Mucosa of descending colon (tissue), 3 donors: ENCODE data around the gene PLS1. TPM values are rescaled to one million over a fixed set of nuclear protein-coding genes. Genes with fewer than 3 reads are reported as not detected.
A peak's percentile ranks its signal among the peaks of the same experiment; 100 is the strongest.

Source experiments
- ATAC-seq: fragments of 200-7000 bp; cut with Tn5 transposase; one replicate; pipeline ENCODE4 v1.9.1; 2020; ENCODE audit warnings: mild to moderate bottlenecking, moderate library complexity
- DNase-seq, 3 donors: peaks; one replicate each; pipeline ENCODE4 v3.0.0-alpha.2; 2020
- H3K36me3 ChIP-seq: fragments of 200-600 bp; one replicate; pipeline ENCODE4 v1.8.0; 2021; ENCODE audit warnings: low read depth, mild to moderate bottlenecking
- H3K4me1 ChIP-seq: fragments of 200-600 bp; one replicate; pipeline ENCODE4 v1.8.0; 2021; ENCODE audit warnings: low read depth, mild to moderate bottlenecking
- H3K4me3 ChIP-seq: fragments of 200-600 bp; one replicate; pipeline ENCODE4 v1.8.0; 2021; ENCODE audit warnings: mild to moderate bottlenecking
- H3K9me3 ChIP-seq: fragments of 200-600 bp; one replicate; pipeline ENCODE4 v1.8.0; 2021; ENCODE audit warnings: mild to moderate bottlenecking
- intact Hi-C, 2 donors: fragments of 100-400 bp; cut with DNase I in 1 of 2; cut with micrococcal nuclease in 1 of 2; formaldehyde crosslinking; loops; one replicate each; pipeline versions ENCODE4 v1.11.0 to v1.11.1; 2022; cut with DNase I, micrococcal nuclease
- total RNA-seq, 3 donors: library from RNA; stranded (reverse); fragmentation: NEBNext Ultra II Directional in 2 of 3; extraction: Animal tissue kit (Norgen Biotek cat#: 25700) in 2 of 3; gene quantifications; one replicate each; pipeline versions ENCODE4 v1.2.1 to v1.2.4, GENCODE V29; 2021 to 2023
- TF ChIP-seq, protein P1 (sequence below): fragments of 200-600 bp; IDR thresholded peaks from one replicate; pipeline ENCODE4 v1.8.0; 2022; ENCODE audit warnings: antibody characterized with exemption, mild to moderate bottlenecking
- donor health status: DM: no; HTN: no; CAD: no; lungs with moderate emphysema.
- donor health status: DM: no; HTN: no; CAD: no.
- donor health status: DM: no; HTN: yes; CAD: no.

PLS1 gene
- total RNA-seq, 3 donors from 2014 or later = 235 to 448 (median 442) TPM

- no peak for DNase-seq
- ATAC-seq = peak; percentile 78
- Histone ChIP-seq H3K9me3 (no peaks in the 10 kb centered on the region), H3K4me1 (peaks cover 42% of the 10 kb centered on the region), H3K4me3 (no peak overlapping the region), H3K36me3 (no peaks in the 10 kb centered on the region)
- TF ChIP-seq, protein P1, sequence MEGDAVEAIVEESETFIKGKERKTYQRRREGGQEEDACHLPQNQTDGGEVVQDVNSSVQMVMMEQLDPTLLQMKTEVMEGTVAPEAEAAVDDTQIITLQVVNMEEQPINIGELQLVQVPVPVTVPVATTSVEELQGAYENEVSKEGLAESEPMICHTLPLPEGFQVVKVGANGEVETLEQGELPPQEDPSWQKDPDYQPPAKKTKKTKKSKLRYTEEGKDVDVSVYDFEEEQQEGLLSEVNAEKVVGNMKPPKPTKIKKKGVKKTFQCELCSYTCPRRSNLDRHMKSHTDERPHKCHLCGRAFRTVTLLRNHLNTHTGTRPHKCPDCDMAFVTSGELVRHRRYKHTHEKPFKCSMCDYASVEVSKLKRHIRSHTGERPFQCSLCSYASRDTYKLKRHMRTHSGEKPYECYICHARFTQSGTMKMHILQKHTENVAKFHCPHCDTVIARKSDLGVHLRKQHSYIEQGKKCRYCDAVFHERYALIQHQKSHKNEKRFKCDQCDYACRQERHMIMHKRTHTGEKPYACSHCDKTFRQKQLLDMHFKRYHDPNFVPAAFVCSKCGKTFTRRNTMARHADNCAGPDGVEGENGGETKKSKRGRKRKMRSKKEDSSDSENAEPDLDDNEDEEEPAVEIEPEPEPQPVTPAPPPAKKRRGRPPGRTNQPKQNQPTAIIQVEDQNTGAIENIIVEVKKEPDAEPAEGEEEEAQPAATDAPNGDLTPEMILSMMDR = no peak
- intact Hi-C loops = no loop called here
These were observed 26.2 kb downstream of the PLS1 start for GRCh38 chr3:142622405-142622804.

DNA sequence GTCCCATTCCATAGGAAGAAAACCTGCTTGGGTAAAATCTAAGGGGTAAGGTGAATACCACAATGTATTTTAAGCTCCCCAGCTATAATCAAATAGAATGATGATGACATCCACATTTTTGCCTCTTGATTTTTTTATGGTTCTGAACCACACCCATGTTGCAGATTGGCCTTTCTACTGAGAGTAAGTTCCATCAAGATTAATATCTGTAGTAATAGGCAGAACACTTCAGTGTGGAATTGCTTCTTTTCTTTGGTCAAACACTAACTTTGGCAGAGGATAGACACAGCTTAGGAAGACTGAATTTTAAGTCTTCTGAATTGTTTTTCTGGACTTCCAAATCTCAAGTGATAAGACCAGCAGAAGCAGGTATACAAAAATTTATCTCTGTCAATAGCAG is 27.0 kb downstream of the PLS1 start:
- intact Hi-C loops = no loop called here
- H3K9me3 ChIP-seq = no peaks in the 10 kb centered on the region
- DNase-seq = no peak

GRCh38 chr3:142624341-142625152 is 28.4 kb downstream of the PLS1 start:
- Histone ChIP-seq H3K4me3 (no peak overlapping the region), H3K4me1 (peaks cover 27% of the 10 kb centered on the region), H3K36me3 (no peaks in the 10 kb centered on the region), H3K9me3 (no peaks in the 10 kb centered on the region)
- TF ChIP-seq, protein P1 = no peak
- ATAC-seq = peak; percentile 16
- intact Hi-C loops = no loop called here
- DNase-seq = no peak

More for the DNA sequence above, 27.0 kb downstream of the PLS1 start:
- Histone ChIP-seq H3K4me1 (peaks cover 37% of the 10 kb centered on the region), H3K36me3 (no peaks in the 10 kb centered on the region), H3K4me3 (no peak overlapping the region)
- peak; percentile 46 for ATAC-seq
- TF ChIP-seq, protein P1 = no peak

DNA sequence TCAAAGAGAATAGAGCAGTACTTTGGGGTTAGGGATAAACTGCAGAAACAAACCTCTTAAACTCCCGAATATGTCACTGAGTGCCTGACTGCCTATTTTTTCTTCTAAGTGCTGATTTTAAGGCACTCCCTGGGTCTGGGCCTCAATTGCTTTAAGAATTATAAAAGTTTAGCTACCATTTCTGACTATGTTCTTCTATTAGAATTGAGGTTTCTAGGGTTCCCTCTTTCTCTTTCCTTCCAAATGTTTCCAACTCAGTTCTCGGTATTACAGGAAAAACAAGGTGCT is 28.9 kb downstream of the PLS1 start:
- Histone ChIP-seq H3K9me3 (no peaks in the 10 kb centered on the region), H3K4me1 (peaks cover 22% of the 10 kb centered on the region), H3K4me3 (no peak overlapping the region), H3K36me3 (no peaks in the 10 kb centered on the region)
- TF ChIP-seq, protein P1 = no peak
- intact Hi-C loops = no loop called here
- DNase-seq (no peak), ATAC-seq (no peak)

DNA sequence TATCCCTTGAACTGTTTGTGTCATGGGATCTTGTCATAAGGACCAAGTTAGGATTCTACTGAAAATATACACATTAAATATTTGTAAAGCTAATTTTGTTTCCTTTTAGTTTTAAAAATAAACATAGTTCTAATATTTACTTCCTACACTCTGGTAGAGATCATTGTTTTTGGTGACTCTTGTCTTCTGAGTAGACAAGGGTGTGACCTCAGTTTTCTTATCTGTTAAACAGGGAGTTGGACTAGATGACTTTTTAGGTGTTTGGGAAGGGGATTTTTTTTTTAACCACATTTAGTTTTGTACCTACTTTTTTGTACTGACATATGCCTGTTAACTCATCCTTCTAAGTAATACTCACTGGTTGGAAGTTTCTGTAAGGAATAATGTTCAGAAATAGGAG is 30.8 kb downstream of the PLS1 start:
- Histone ChIP-seq H3K4me1 (peaks cover 13% of the 10 kb centered on the region), H3K4me3 (no peak overlapping the region), H3K9me3 (no peaks in the 10 kb centered on the region), H3K36me3 (no peaks in the 10 kb centered on the region)
- no peak for DNase-seq
- intact Hi-C loops = no loop called here
- TF ChIP-seq, protein P1 = no peak
- ATAC-seq = no peak
